HG02840 (cell line): ENCODE data around the gene PTPRJ.

Source experiments
- ATAC-seq: cut with Tn5 transposase; IDR thresholded peaks from one replicate; pipeline ENCODE4 v1.9.1; 2021; ENCODE audit warnings: mild to moderate bottlenecking, moderate library complexity, moderate number of reproducible peaks; ENCODE audit not compliant: unreplicated experiment, low FRiP score

The PTPRJ gene

GRCh38 chr11:48085688-48086087 is 105.3 kb downstream of the PTPRJ start:
- ATAC-seq, result no peak

GRCh38 chr11:48087422-48087821 is 107.1 kb downstream of the PTPRJ start:
- ATAC-seq, result no peak

GRCh38 chr11:48087974-48088681 is 107.8 kb downstream of the PTPRJ start:
- ATAC-seq, result no peak

GRCh38 chr11:48088682-48089050 is 108.3 kb downstream of the PTPRJ start:
- ATAC-seq, result no peak

GRCh38 chr11:48090174-48090573 is 109.8 kb downstream of the PTPRJ start:
- ATAC-seq, result no peak

- no peak for ATAC-seq
Measured at GRCh38 chr11:48091426-48092102, 111.2 kb downstream of the PTPRJ start.

- no peak for ATAC-seq
Measured at GRCh38 chr11:48093323-48093722, 113.0 kb downstream of the PTPRJ start.

- ATAC-seq, result no peak
Measured at GRCh38 chr11:48093795-48094642, 113.7 kb downstream of the PTPRJ start.

GRCh38 chr11:48094643-48095339 is 114.4 kb downstream of the PTPRJ start:
- no peak for ATAC-seq

- ATAC-seq, result no peak
Measured at GRCh38 chr11:48095779-48096470, 115.6 kb downstream of the PTPRJ start.

- ATAC-seq, result no peak
Measured at GRCh38 chr11:48096588-48097525, 116.5 kb downstream of the PTPRJ start.

- ATAC-seq, result no peak
Measured at GRCh38 chr11:48098024-48098423, 117.7 kb downstream of the PTPRJ start.

GRCh38 chr11:48099916-48100446 is 119.6 kb downstream of the PTPRJ start:
- no peak for ATAC-seq

- ATAC-seq, result no peak
Measured at GRCh38 chr11:48101044-48101733, 120.8 kb downstream of the PTPRJ start.

- no peak for ATAC-seq
Measured at GRCh38 chr11:48101958-48102357, 121.6 kb downstream of the PTPRJ start.

- ATAC-seq, result no peak
Measured at GRCh38 chr11:48103621-48104567, 123.5 kb downstream of the PTPRJ start.

GRCh38 chr11:48104568-48104924 is 124.2 kb downstream of the PTPRJ start:
- ATAC-seq, result no peak
